ENCODE measurements around the gene SCUBE1.
"Not testable (repeated sequence)": the region's sequence is repeated elsewhere in the genome, so short reads cannot be mapped to it uniquely, and the experiment has no call there.

Gene SCUBE1

DNA sequence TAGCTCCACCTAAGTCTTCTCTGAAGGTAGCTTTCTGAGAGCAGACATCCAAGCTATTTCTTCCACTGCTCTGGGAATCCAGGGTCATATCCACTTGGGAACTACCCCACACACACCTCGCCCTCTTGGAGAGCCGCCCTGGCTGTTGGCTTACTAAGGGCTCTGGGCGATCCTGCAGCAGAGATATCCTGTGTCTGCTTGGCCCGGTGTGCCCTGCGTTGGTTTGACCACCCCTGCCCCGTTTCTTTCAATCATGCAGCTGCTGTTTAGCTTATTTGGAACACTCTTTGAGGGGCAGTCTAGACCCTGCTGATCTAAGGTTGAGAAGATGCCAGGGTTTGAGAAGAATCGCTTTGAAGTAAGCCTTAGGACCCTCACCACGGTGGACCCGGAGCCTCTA lies 17.4 kb upstream of the SCUBE1 start:
- TF ChIP-seq ZNF8 (CRISPR knock-in tag; IDR thresholded peaks at IDR 0.05): no peak
- no peak for TF ChIP-seq ESRRG (CRISPR knock-in tag; IDR thresholded peaks at IDR 0.05)
- TF ChIP-seq OSR1 (CRISPR knock-in tag; IDR thresholded peaks at IDR 0.05): no peak
- TF ChIP-seq PPARA (CRISPR knock-in tag; IDR thresholded peaks at IDR 0.05; ENCODE audit: borderline replicate concordance): no peak
- no peak for TF ChIP-seq CSDC2 (CRISPR knock-in tag; IDR thresholded peaks at IDR 0.05)
- TF ChIP-seq RARB (CRISPR knock-in tag; IDR thresholded peaks at IDR 0.05): no peak
- TF ChIP-seq, protein P1, sequence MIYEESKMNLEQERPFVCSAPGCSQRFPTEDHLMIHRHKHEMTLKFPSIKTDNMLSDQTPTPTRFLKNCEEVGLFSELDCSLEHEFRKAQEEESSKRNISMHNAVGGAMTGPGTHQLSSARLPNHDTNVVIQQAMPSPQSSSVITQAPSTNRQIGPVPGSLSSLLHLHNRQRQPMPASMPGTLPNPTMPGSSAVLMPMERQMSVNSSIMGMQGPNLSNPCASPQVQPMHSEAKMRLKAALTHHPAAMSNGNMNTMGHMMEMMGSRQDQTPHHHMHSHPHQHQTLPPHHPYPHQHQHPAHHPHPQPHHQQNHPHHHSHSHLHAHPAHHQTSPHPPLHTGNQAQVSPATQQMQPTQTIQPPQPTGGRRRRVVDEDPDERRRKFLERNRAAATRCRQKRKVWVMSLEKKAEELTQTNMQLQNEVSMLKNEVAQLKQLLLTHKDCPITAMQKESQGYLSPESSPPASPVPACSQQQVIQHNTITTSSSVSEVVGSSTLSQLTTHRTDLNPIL (CRISPR knock-in tag; IDR thresholded peaks at IDR 0.05; ENCODE audit: low read depth): no peak
- no peak for TF ChIP-seq ZFP3 (CRISPR knock-in tag; IDR thresholded peaks at IDR 0.05)
- TF ChIP-seq GLIS3 (CRISPR knock-in tag; IDR thresholded peaks at IDR 0.05): no peak
- TF ChIP-seq, protein P2, sequence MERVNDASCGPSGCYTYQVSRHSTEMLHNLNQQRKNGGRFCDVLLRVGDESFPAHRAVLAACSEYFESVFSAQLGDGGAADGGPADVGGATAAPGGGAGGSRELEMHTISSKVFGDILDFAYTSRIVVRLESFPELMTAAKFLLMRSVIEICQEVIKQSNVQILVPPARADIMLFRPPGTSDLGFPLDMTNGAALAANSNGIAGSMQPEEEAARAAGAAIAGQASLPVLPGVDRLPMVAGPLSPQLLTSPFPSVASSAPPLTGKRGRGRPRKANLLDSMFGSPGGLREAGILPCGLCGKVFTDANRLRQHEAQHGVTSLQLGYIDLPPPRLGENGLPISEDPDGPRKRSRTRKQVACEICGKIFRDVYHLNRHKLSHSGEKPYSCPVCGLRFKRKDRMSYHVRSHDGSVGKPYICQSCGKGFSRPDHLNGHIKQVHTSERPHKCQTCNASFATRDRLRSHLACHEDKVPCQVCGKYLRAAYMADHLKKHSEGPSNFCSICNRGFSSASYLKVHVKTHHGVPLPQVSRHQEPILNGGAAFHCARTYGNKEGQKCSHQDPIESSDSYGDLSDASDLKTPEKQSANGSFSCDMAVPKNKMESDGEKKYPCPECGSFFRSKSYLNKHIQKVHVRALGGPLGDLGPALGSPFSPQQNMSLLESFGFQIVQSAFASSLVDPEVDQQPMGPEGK (CRISPR knock-in tag; IDR thresholded peaks at IDR 0.05; ENCODE audit: borderline replicate concordance): no peak
- TF ChIP-seq TOX (CRISPR knock-in tag; IDR thresholded peaks at IDR 0.05; ENCODE audit: borderline replicate concordance): no peak
- no peak for ATAC-seq

DNA sequence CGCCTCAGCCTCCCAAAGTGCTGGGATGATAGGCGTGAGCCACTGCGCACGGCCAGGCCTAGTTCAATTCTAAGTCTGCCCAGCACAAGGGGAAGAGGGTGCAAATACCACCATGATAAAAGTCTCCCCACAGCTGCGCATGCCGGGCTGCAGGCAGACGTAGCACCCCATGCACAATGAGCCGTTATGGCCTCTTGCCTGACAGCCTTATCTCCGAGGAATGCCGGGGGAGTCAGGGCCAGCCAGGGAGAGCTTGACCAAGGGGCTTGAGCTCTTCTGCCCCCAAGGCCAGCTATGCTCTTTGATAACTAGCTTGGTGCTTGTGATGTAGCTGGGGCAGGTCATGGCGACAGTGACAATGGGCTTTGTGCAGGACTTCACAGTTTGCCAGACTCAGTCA lies 13.7 kb upstream of the SCUBE1 start:
- TF ChIP-seq TCF4 (CRISPR knock-in tag; IDR thresholded peaks at IDR 0.05; ENCODE audit: borderline replicate concordance): no peak
- no peak for TF ChIP-seq ZFP30 (CRISPR knock-in tag; IDR thresholded peaks at IDR 0.05)
- no peak for TF ChIP-seq GLIS3 (CRISPR knock-in tag; IDR thresholded peaks at IDR 0.05)
- TF ChIP-seq PPARA (CRISPR knock-in tag; IDR thresholded peaks at IDR 0.05; ENCODE audit: borderline replicate concordance): no peak
- TF ChIP-seq ZFP3 (CRISPR knock-in tag; IDR thresholded peaks at IDR 0.05): no peak
- no peak for TF ChIP-seq ZC3H10 (CRISPR knock-in tag; IDR thresholded peaks at IDR 0.05)
- no peak for TF ChIP-seq TOX (CRISPR knock-in tag; IDR thresholded peaks at IDR 0.05; ENCODE audit: borderline replicate concordance)
- no peak for TF ChIP-seq ZNF70 (CRISPR knock-in tag; IDR thresholded peaks at IDR 0.05)
- TF ChIP-seq BACH2 (CRISPR knock-in tag; IDR thresholded peaks at IDR 0.05; ENCODE audit: borderline replicate concordance): no peak
- TF ChIP-seq SNAI2 (CRISPR knock-in tag; IDR thresholded peaks at IDR 0.05): no peak
- ATAC-seq: no peak

DNA sequence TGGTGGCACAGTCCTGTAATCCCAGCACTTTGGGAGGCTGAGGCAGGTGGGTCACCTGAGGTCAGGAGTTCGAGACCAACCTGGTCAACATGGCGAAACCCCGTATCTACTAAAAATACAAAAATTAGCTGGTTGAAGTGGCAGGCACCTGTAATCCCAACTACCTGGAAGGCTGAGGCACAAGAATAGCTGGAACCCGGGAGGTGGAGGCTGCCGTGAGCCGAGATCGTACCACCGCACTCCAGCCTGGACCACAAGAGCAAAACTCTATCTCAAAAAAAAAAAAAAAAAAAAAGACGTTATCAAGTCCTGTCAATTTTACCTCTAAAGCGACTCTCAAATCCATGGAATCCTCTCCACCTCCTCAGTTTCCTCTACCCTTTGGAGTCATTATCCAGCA lies 12.5 kb upstream of the SCUBE1 start:
- ATAC-seq: not testable (repeated sequence)

DNA sequence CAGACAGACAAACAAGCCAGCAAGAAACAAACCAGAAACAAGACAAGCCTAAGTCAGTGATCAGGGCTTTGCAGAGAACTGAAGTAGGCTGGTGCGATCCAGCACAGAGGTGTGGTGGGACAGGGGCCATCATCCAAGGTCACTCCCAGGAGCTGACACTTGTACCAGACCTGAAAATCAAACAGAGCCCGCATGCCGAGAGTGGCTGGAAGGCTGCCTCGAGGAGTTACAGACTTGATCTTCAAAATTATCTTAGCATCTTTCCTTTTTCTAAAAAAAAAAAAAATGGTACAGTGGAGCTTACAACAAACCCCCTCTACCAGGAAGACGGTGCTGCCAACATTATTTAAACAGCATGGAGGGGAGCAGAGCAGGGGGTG lies 8.8 kb upstream of the SCUBE1 start:
- TF ChIP-seq, protein P1 (CRISPR knock-in tag; IDR thresholded peaks at IDR 0.05; ENCODE audit: low read depth): no peak
- no peak for ATAC-seq

DNA sequence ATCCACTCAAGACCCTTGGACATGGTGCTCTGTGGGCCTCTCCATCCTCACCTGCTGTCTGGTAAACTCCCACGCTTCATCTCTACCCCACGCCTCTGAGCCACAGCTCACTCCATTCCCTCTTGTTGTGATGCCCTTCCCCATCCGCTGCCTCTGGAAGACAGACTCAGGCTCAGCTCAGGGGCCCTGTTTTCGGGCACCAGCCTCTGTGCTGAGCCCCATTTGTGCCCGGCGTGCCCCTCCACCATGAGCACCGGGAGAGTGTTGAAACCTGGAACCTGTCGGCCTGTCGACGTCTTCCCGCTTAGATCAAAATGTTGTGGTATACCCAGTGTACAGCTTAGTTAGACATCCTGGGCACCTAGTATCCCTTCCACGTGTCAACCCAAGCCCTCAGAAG lies 6.5 kb upstream of the SCUBE1 start:
- ATAC-seq: no peak
- TF ChIP-seq RARB (CRISPR knock-in tag; IDR thresholded peaks at IDR 0.05) (no peak), BACH2 (CRISPR knock-in tag; IDR thresholded peaks at IDR 0.05; ENCODE audit: borderline replicate concordance) (no peak), OSR1 (CRISPR knock-in tag; IDR thresholded peaks at IDR 0.05) (no peak), ZNF70 (CRISPR knock-in tag; IDR thresholded peaks at IDR 0.05) (no peak), ISL1 (CRISPR knock-in tag; IDR thresholded peaks at IDR 0.05) (no peak), ZFP3 (CRISPR knock-in tag; IDR thresholded peaks at IDR 0.05) (no peak), TOX (CRISPR knock-in tag; IDR thresholded peaks at IDR 0.05; ENCODE audit: borderline replicate concordance) (no peak), CSDC2 (CRISPR knock-in tag; IDR thresholded peaks at IDR 0.05) (no peak), ZNF8 (CRISPR knock-in tag; IDR thresholded peaks at IDR 0.05) (no peak), ESRRG (CRISPR knock-in tag; IDR thresholded peaks at IDR 0.05) (no peak), ZC3H10 (CRISPR knock-in tag; IDR thresholded peaks at IDR 0.05) (no peak)
- TF ChIP-seq, protein P2 (CRISPR knock-in tag; IDR thresholded peaks at IDR 0.05; ENCODE audit: borderline replicate concordance): no peak
- TF ChIP-seq, protein P1 (CRISPR knock-in tag; IDR thresholded peaks at IDR 0.05; ENCODE audit: low read depth): no peak
- TF ChIP-seq, protein P3, sequence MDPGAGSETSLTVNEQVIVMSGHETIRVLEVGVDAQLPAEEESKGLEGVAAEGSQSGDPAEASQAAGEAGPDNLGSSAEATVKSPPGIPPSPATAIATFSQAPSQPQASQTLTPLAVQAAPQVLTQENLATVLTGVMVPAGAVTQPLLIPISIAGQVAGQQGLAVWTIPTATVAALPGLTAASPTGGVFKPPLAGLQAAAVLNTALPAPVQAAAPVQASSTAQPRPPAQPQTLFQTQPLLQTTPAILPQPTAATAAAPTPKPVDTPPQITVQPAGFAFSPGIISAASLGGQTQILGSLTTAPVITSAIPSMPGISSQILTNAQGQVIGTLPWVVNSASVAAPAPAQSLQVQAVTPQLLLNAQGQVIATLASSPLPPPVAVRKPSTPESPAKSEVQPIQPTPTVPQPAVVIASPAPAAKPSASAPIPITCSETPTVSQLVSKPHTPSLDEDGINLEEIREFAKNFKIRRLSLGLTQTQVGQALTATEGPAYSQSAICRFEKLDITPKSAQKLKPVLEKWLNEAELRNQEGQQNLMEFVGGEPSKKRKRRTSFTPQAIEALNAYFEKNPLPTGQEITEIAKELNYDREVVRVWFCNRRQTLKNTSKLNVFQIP (CRISPR knock-in tag; IDR thresholded peaks at IDR 0.05; ENCODE audit: borderline replicate concordance, low read depth): no peak

All from SK-N-SH treated with all-trans-retinoic acid at 6 μM for 48 hours (cell line).